OCI-LY7 (cell line): ENCODE results near the gene CPSF7. TPM values are rescaled to one million over a fixed set of nuclear protein-coding genes. Genes with fewer than 3 reads are reported as not detected.

ENCODE experiments used
- BruUV-seq: library from RNA; stranded (reverse); fragments of 400-500 nt; replicated peaks from 2 replicates; lab custom pipeline; 2021; lab: Mats Ljungman, UMichigan
- CTCF ChIA-PET: fragments of 300-600 bp; sonication (Branson Sonifier 250); formaldehyde crosslinking; loops from one replicate; lab custom pipeline; 2022; ENCODE audit warnings: antibody characterized with exemption; ENCODE audit not compliant: unreplicated experiment; lab: Charles Lee
- POLR2A ChIA-PET: fragments of 300-600 bp; sonication (Branson Sonifier 250); formaldehyde crosslinking; loops from one replicate; lab custom pipeline; 2022; ENCODE audit warnings: antibody characterized with exemption; lab: Charles Lee
- DNase-seq: peaks from one replicate; pipeline ENCODE4 v3.0.0-alpha.2; 2015; ENCODE audit warnings: low spot score
- H2AFZ ChIP-seq: fragments of 200-600 bp; sonication (generic), shearing (Covaris generic); 2 replicates; pipeline ENCODE4 v1.6.1; 2014; ENCODE audit warnings: mild to moderate bottlenecking, antibody characterized with exemption, low read length, moderate library complexity
- H3K27ac ChIP-seq: fragments of 200-600 bp; sonication (generic); 2 replicates; pipeline ENCODE4 v1.5.1; 2014; ENCODE audit warnings: mixed run types, low read depth, mild to moderate bottlenecking, moderate library complexity, low read length, inconsistent platforms; ENCODE audit not compliant: poor library complexity, severe bottlenecking
- H3K36me3 ChIP-seq: fragments of 200-600 bp; sonication (generic); 2 replicates; pipeline ENCODE4 v1.6.1; 2014; ENCODE audit warnings: mild to moderate bottlenecking, antibody characterized with exemption, low read length, moderate library complexity, mixed read lengths; ENCODE audit not compliant: insufficient read depth
- H3K4me1 ChIP-seq: fragments of 200-600 bp; sonication (generic); 2 replicates; pipeline ENCODE4 v1.5.1; 2014; ENCODE audit warnings: mild to moderate bottlenecking, low read length; ENCODE audit not compliant: insufficient read depth, poor library complexity, severe bottlenecking
- H3K4me2 ChIP-seq: fragments of 200-600 bp; sonication (generic); 2 replicates; pipeline ENCODE4 v1.6.1; 2014; ENCODE audit warnings: mild to moderate bottlenecking, low read length
- H3K4me3 ChIP-seq: fragments of 200-600 bp; sonication (generic); 2 replicates; pipeline ENCODE4 v1.5.1; 2014; ENCODE audit warnings: mild to moderate bottlenecking, low read depth, low read length; ENCODE audit not compliant: poor library complexity, severe bottlenecking
- H3K79me2 ChIP-seq: fragments of 200-600 bp; sonication (generic); 2 replicates; pipeline ENCODE4 v1.6.1; 2016; ENCODE audit warnings: low read depth, mild to moderate bottlenecking, low read length, moderate library complexity, mixed read lengths; ENCODE audit not compliant: insufficient read depth
- H3K9me2 ChIP-seq: fragments of 200-600 bp; sonication (generic); 2 replicates; pipeline ENCODE4 v1.6.1; 2016; ENCODE audit warnings: mild to moderate bottlenecking, low read length, mixed read lengths; ENCODE audit not compliant: insufficient read depth
- H3K9me3 ChIP-seq: fragments of 200-600 bp; sonication (generic); 2 replicates; pipeline ENCODE4 v1.6.1; 2014; ENCODE audit warnings: mild to moderate bottlenecking, mixed run types, low read length, mixed read lengths
- H4K20me1 ChIP-seq: fragments of 200-600 bp; sonication (generic); 2 replicates; pipeline ENCODE4 v1.6.1; 2014; ENCODE audit warnings: mild to moderate bottlenecking, antibody characterized with exemption, low read length, moderate library complexity, mixed read lengths; ENCODE audit not compliant: insufficient read depth
- CTCF ChIP-seq: fragments of 200-600 bp; sonication (generic); conservative IDR thresholded peaks from 2 replicates; pipeline ENCODE4 v1.5.1; 2014; ENCODE audit warnings: mild to moderate bottlenecking, antibody characterized with exemption, low read length, moderate library complexity, mixed read lengths
- EZH2phosphoT487 ChIP-seq: fragments of 200-600 bp; sonication (generic); IDR thresholded peaks from 2 replicates; pipeline ENCODE4 v1.6.1; 2018; ENCODE audit warnings: low read depth, borderline replicate concordance, mild to moderate bottlenecking, mixed run types, antibody characterized with exemption, low read length, moderate library complexity, mixed read lengths
- intact Hi-C: fragments of 100-400 bp; cut with micrococcal nuclease; formaldehyde crosslinking; loops from one replicate; pipeline ENCODE4 v1.10.0; 2022; ENCODE audit not compliant: unreplicated experiment
- total RNA-seq, 2 experiments: library from RNA; depleted of rRNA in 1 of 2; stranded (reverse); fragments of >200 nt in 1 of 2; shearing (Covaris generic) in 1 of 2; gene quantifications; 2 replicates each; pipeline ENCODE4 v1.2.3, GENCODE V29; 2014 to 2022

Gene CPSF7
- total RNA-seq, 2 experiments from 2014 or later = 69.4 to 128 TPM

DNA sequence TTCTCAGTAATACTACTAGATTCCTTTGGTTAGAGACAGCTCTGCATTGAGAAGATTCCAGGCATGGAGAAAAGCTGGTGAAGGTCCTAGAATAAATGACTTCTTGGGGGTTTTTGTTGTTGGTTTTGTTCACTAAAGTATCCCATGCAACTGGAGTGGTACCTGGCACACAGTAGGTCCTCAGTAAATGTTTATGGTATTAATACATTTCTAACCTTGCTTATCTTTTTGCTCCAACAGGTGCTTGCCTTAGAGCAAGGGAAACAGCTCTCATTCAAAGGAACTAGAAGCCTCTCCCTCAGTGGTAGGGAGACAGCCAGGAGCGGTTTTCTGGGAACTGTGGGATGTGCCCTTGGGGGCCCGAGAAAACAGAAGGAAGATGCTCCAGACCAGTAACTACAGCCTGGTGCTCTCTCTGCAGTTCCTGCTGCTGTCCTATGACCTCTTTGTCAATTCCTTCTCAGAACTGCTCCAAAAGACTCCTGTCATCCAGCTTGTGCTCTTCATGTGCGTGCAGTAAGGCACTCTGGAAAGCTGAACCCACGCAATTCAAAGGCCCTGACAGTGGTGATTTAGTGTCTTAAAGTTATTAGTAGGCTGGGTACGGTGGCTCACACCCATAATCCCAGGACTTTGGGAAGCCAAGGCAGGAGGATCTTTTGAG is 65.6 kb downstream of the CPSF7 start:
- peak overlapping the region; percentile 86 for H3K4me3 ChIP-seq
- ChIA-PET CTCF (interaction anchor here (1.2 to 1.5 kb wide), 2 partner anchors 22 to 28 kb away, joined by 4 to 7 read pairs; no protein-coding TSS in a partner anchor), POLR2A (interaction anchor here (0.7 to 4.7 kb wide), 3 partner anchors 19 to 1193 kb away, joined by 3 to 80 read pairs (median 10); partner anchors contain the start of genes DDB1 and TKFC)
- peaks cover 23% of the 10 kb centered on the region for H3K4me1 ChIP-seq
- H4K20me1 ChIP-seq = no peaks in the 10 kb centered on the region
- no peaks in the 10 kb centered on the region for H3K9me3 ChIP-seq
- BruUV-seq = no TSS peak
- peaks cover 48% of the 10 kb centered on the region for H3K79me2 ChIP-seq
- H2AFZ ChIP-seq = no peak overlapping the region
- peaks cover 61% of the 10 kb centered on the region for H3K36me3 ChIP-seq
- peak overlapping the region; percentile 85; the same call in 1 of the 2 replicates for H3K4me2 ChIP-seq
- no peak overlapping the region for H3K27ac ChIP-seq
- TF ChIP-seq CTCF (no peak), EZH2phosphoT487 (no peak)
- H3K9me2 ChIP-seq = no peaks in the 10 kb centered on the region
- intact Hi-C loops = loop anchor here (5.0 kb wide), 1 partner anchor 63 kb away; the partner anchor contains the start of gene CPSF7
- DNase-seq = no peak

DNA sequence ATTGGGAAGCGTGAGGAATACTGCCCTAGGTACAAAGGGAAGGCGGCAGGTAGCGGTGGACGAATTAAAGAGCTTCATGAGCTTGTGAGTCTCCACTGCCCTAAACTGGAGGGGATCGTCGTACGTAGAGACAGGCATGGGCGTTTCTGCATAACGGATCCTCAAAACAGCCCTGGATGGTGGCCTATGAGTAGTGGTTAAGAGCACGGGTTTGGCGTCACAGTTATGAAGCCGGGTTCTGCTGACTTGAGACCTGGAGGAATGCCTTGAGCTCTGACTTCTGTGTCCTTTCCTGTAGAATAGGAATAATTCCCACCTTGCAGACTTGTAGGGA is 67.3 kb downstream of the CPSF7 start:
- Histone ChIP-seq H3K9me2 (no peaks in the 10 kb centered on the region), H4K20me1 (no peaks in the 10 kb centered on the region), H3K4me2 (peak overlapping the region; percentile 85), H3K9me3 (no peaks in the 10 kb centered on the region), H3K4me3 (peak overlapping the region; percentile 86), H3K27ac (peak overlapping the region; percentile 89), H3K36me3 (peaks cover 45% of the 10 kb centered on the region), H2AFZ (peak overlapping the region; percentile 65; the same call in 1 of the 2 replicates), H3K4me1 (peaks cover 39% of the 10 kb centered on the region), H3K79me2 (peaks cover 51% of the 10 kb centered on the region)
- BruUV-seq = TSS peak; percentile 81
- intact Hi-C loops = loop anchor here (5.0 kb wide), 1 partner anchor 65 kb away; the partner anchor contains the start of gene CPSF7
- peak; percentile 47 for DNase-seq
- CTCF ChIA-PET = interaction anchor here (0.9 to 1.8 kb wide), 2 partner anchors 27 to 68 kb away, joined by 3 to 13 read pairs; partner anchors contain the start of gene VWCE
- TF ChIP-seq CTCF (no peak), EZH2phosphoT487 (no peak)
- POLR2A ChIA-PET = interaction anchor here (0.7 to 4.7 kb wide), 11 partner anchors 8 to 203 kb away, joined by 3 to 80 read pairs (median 6); partner anchors contain the start of genes CPSF7, DDB1, SDHAF2 and TKFC
